WTC11 (cell line): ENCODE data around the gene GSG1L. TPM values are rescaled to one million over a fixed set of nuclear protein-coding genes. Genes with fewer than 3 reads are reported as not detected.

ENCODE experiments used
- ATAC-seq: fragments of 200-7000 bp; cut with Tn5 transposase; 2 replicates; pipeline ENCODE4 v1.10.0; 2021; ENCODE audit warnings: mild to moderate bottlenecking, moderate library complexity
- CTCF ChIA-PET: fragments of 300-600 bp; sonication (Branson Sonifier 250); formaldehyde crosslinking; loops from one replicate; lab custom pipeline; 2021; ENCODE audit warnings: antibody characterized with exemption; lab: Charles Lee
- POLR2A ChIA-PET: fragments of 350-600 bp; sonication (Branson Sonifier 250); formaldehyde crosslinking; loops from one replicate; lab custom pipeline; 2021; ENCODE audit warnings: antibody characterized with exemption; lab: Charles Lee
- DNase-seq: peaks from one replicate; pipeline ENCODE4 v3.0.0; 2021; ENCODE audit warnings: low spot score
- H3K27ac Mint-ChIP-seq: 2 replicates; pipeline ENCODE4 v1.8.0; 2021; ENCODE audit warnings: mixed read lengths
- H3K27me3 Mint-ChIP-seq: 2 replicates; pipeline ENCODE4 v1.8.0; 2021; ENCODE audit warnings: low read depth, mild to moderate bottlenecking, moderate library complexity, mixed read lengths
- H3K36me3 Mint-ChIP-seq: 2 replicates; pipeline ENCODE4 v1.8.0; 2021; ENCODE audit warnings: mixed read lengths
- H3K4me1 Mint-ChIP-seq: 2 replicates; pipeline ENCODE4 v1.8.0; 2022; ENCODE audit warnings: mixed read lengths
- H3K4me3 Mint-ChIP-seq: 2 replicates; pipeline ENCODE4 v1.8.0; 2021; ENCODE audit warnings: mild to moderate bottlenecking, moderate library complexity, mixed read lengths
- H3K9me3 Mint-ChIP-seq: 2 replicates; pipeline ENCODE4 v1.8.0; 2021; ENCODE audit warnings: mixed read lengths
- ATF2 ChIP-seq: sonication (generic); formaldehyde crosslinking; IDR thresholded peaks from 2 replicates; pipeline ENCODE4 v1.8.1; 2022; ENCODE audit warnings: low read depth, missing genetic modification reagents, borderline replicate concordance
- ATF3 ChIP-seq: sonication (generic); formaldehyde crosslinking; conservative IDR thresholded peaks from 2 replicates; pipeline ENCODE4 v1.8.1; 2022; ENCODE audit warnings: mild to moderate bottlenecking, missing genetic modification reagents
- CREB1 ChIP-seq: sonication (generic); formaldehyde crosslinking; IDR thresholded peaks from 2 replicates; pipeline ENCODE4 v1.8.0; 2023; ENCODE audit warnings: mild to moderate bottlenecking, missing genetic modification reagents
- CREM ChIP-seq: sonication (generic); formaldehyde crosslinking; IDR thresholded peaks from 2 replicates; pipeline ENCODE4 v1.8.1; 2022; ENCODE audit warnings: mild to moderate bottlenecking, missing genetic modification reagents, moderate library complexity
- E2F1 ChIP-seq: sonication (generic); formaldehyde crosslinking; IDR thresholded peaks from 2 replicates; pipeline ENCODE4 v1.8.0; 2022; ENCODE audit warnings: mild to moderate bottlenecking, missing genetic modification reagents
- ELF4 ChIP-seq: sonication (generic); formaldehyde crosslinking; IDR thresholded peaks from 2 replicates; pipeline ENCODE4 v1.8.1; 2022; ENCODE audit warnings: low read depth, mild to moderate bottlenecking, moderate library complexity, missing genetic modification reagents
- GABPB1 ChIP-seq: sonication (generic); formaldehyde crosslinking; IDR thresholded peaks from 2 replicates; pipeline ENCODE4 v1.8.1; 2023; ENCODE audit warnings: mild to moderate bottlenecking, missing genetic modification reagents
- GRHL2 ChIP-seq: fragments of 250-450 bp; sonication (Bioruptor Pico); IDR thresholded peaks from 2 replicates; pipeline ENCODE4 v1.8.0; 2022; ENCODE audit warnings: mild to moderate bottlenecking, moderate library complexity; ENCODE audit not compliant: insufficient replicate concordance, severe bottlenecking
- HMGA2 ChIP-seq: fragments of 250-450 bp; sonication (Bioruptor Pico); IDR thresholded peaks from 2 replicates; pipeline ENCODE4 v1.4.0; 2021; ENCODE audit warnings: mild to moderate bottlenecking, moderate library complexity
- JUN ChIP-seq: sonication (generic); formaldehyde crosslinking; IDR thresholded peaks from 2 replicates; pipeline ENCODE4 v1.8.0; 2023; ENCODE audit warnings: mild to moderate bottlenecking, missing genetic modification reagents
- NFATC4 ChIP-seq: fragments of 250-450 bp; sonication (Bioruptor Pico); IDR thresholded peaks from 2 replicates; pipeline ENCODE4 v1.9.0; 2021; ENCODE audit warnings: mild to moderate bottlenecking
- NFE2L1 ChIP-seq: sonication (generic); formaldehyde crosslinking; IDR thresholded peaks from 2 replicates; pipeline ENCODE4 v1.8.1; 2023; ENCODE audit warnings: missing genetic modification reagents
- NFYB ChIP-seq: sonication (generic); formaldehyde crosslinking; conservative IDR thresholded peaks from 2 replicates; pipeline ENCODE4 v1.8.0; 2022; ENCODE audit warnings: low read depth, missing genetic modification reagents
- PRRX2 ChIP-seq: fragments of 250-450 bp; sonication (Bioruptor Pico); IDR thresholded peaks from 2 replicates; pipeline ENCODE4 v1.8.0; 2021; ENCODE audit warnings: mild to moderate bottlenecking
- SMAD4 ChIP-seq: sonication (generic); formaldehyde crosslinking; IDR thresholded peaks from 2 replicates; pipeline ENCODE4 v1.8.0; 2022; ENCODE audit warnings: mild to moderate bottlenecking, missing genetic modification reagents
- TCF7 ChIP-seq: sonication (generic); formaldehyde crosslinking; IDR thresholded peaks from 2 replicates; pipeline ENCODE4 v1.8.0; 2022; ENCODE audit warnings: mild to moderate bottlenecking, low read depth, missing genetic modification reagents, moderate library complexity
- TEAD1 ChIP-seq: sonication (generic); formaldehyde crosslinking; IDR thresholded peaks from 2 replicates; pipeline ENCODE4 v1.8.0; 2022; ENCODE audit warnings: mild to moderate bottlenecking, missing genetic modification reagents
- TP53 ChIP-seq: sonication (generic); formaldehyde crosslinking; IDR thresholded peaks from 2 replicates; pipeline ENCODE4 v1.8.1; 2023; ENCODE audit warnings: mild to moderate bottlenecking, missing genetic modification reagents
- ZNF121 ChIP-seq: sonication (generic); formaldehyde crosslinking; IDR thresholded peaks from 2 replicates; pipeline ENCODE4 v1.8.0; 2023; ENCODE audit warnings: missing genetic modification reagents
- ZNF219 ChIP-seq: sonication (generic); formaldehyde crosslinking; IDR thresholded peaks from 2 replicates; pipeline ENCODE4 v1.8.0; 2023; ENCODE audit warnings: missing genetic modification reagents, mild to moderate bottlenecking, borderline replicate concordance
- ZNF423 ChIP-seq: fragments of 250-450 bp; sonication (Bioruptor Pico); IDR thresholded peaks from 2 replicates; pipeline ENCODE4 v2.1.2; 2022; ENCODE audit warnings: mild to moderate bottlenecking, moderate library complexity
- ZNF425 ChIP-seq: fragments of 250-450 bp; sonication (Bioruptor Pico); conservative IDR thresholded peaks from 2 replicates; pipeline ENCODE4 v1.9.0; 2021; ENCODE audit warnings: mild to moderate bottlenecking
- ZSCAN18 ChIP-seq: fragments of 250-450 bp; sonication (Bioruptor Pico); IDR thresholded peaks from 2 replicates; pipeline ENCODE4 v2.1.2; 2022; ENCODE audit warnings: mild to moderate bottlenecking, moderate library complexity
- total RNA-seq: library from RNA; stranded (reverse); gene quantifications from 3 replicates; pipeline ENCODE4 v1.2.3, GENCODE V29; 2021
- TF ChIP-seq, protein P1 (sequence below): sonication (generic); formaldehyde crosslinking; IDR thresholded peaks from 2 replicates; pipeline ENCODE4 v1.8.1; 2023; ENCODE audit warnings: mild to moderate bottlenecking, missing genetic modification reagents, moderate library complexity
- TF ChIP-seq, protein P2 (sequence below): fragments of 250-450 bp; sonication (Bioruptor Pico); IDR thresholded peaks from 2 replicates; pipeline ENCODE4 v1.8.0; 2021; ENCODE audit warnings: mild to moderate bottlenecking

GSG1L gene
- total RNA-seq, 1 experiment from 2014 or later = 0.28 TPM

- ATAC-seq (no peak), DNase-seq (no peak)
- CTCF ChIA-PET = no interaction called here
- no peak overlapping the region; the same call in 1 of the 2 replicates for H3K27ac Mint-ChIP-seq
- POLR2A ChIA-PET = no interaction called here
- peaks cover 5% of the 10 kb centered on the region for H3K9me3 Mint-ChIP-seq
- no peaks in the 10 kb centered on the region for H3K36me3 Mint-ChIP-seq
- H3K27me3 Mint-ChIP-seq = no peaks in the 10 kb centered on the region
- H3K4me3 Mint-ChIP-seq = no peak overlapping the region
- TF ChIP-seq TEAD1 (CRISPR knock-in tag) (no peak), ZNF219 (CRISPR knock-in tag) (no peak), ZNF423 (no peak), NFE2L1 (no peak), SMAD4 (CRISPR knock-in tag) (no peak), GRHL2 (CRISPR knock-in tag) (no peak), HMGA2 (CRISPR knock-in tag) (no peak), ELF4 (CRISPR knock-in tag) (no peak), ZNF425 (CRISPR knock-in tag) (no peak), NFYB (no peak), ATF3 (CRISPR knock-in tag) (no peak), CREB1 (CRISPR knock-in tag) (no peak), TP53 (CRISPR knock-in tag) (no peak)
- peaks cover 8% of the 10 kb centered on the region for H3K4me1 Mint-ChIP-seq
Observed at GRCh38 chr16:27839419-27839818, 224.1 kb downstream of the GSG1L start.

- ChIA-PET CTCF (interaction anchor here (1.2 kb wide), 1 partner anchor 21 kb away, joined by 3 read pairs; no protein-coding TSS in a partner anchor), POLR2A (no interaction called here)
- Mint-ChIP-seq H3K36me3 (no peaks in the 10 kb centered on the region), H3K27me3 (no peaks in the 10 kb centered on the region), H3K4me3 (no peak overlapping the region), H3K4me1 (peaks cover 3% of the 10 kb centered on the region; the same call in 1 of the 2 replicates), H3K9me3 (peaks cover 5% of the 10 kb centered on the region), H3K27ac (no peak overlapping the region)
- DNase-seq (no peak), ATAC-seq (no peak)
- TF ChIP-seq CREM = no peak
- TF ChIP-seq, protein P1, sequence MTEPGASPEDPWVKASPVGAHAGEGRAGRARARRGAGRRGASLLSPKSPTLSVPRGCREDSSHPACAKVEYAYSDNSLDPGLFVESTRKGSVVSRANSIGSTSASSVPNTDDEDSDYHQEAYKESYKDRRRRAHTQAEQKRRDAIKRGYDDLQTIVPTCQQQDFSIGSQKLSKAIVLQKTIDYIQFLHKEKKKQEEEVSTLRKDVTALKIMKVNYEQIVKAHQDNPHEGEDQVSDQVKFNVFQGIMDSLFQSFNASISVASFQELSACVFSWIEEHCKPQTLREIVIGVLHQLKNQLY = no peak
Observed at GRCh38 chr16:27838536-27839175, 224.9 kb downstream of the GSG1L start.

DNA sequence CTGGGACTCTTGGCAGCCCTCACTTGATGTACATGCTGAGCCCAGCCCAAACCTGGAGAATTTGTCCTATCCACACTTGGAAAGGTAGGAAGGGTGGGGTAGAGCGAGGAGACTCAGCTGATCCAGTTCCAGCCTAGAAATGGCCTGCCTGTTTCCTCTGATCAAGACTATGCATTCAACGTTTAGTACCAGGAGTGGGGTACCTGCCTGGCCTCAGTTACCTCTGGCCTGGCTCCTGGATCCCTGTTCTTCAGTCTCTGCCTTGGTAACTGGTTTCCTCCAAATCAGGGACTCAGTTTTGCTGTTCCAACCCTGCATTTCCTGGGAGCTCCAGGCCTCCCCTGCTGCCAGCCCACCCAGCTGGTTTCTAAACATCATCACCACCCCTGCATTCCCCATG lies 233.5 kb downstream of the GSG1L start:
- Mint-ChIP-seq H3K27ac (no peak overlapping the region), H3K9me3 (peaks cover 26% of the 10 kb centered on the region), H3K4me1 (no peaks in the 10 kb centered on the region), H3K36me3 (peaks cover 10% of the 10 kb centered on the region), H3K27me3 (peaks cover 6% of the 10 kb centered on the region), H3K4me3 (no peak overlapping the region)
- ChIA-PET POLR2A (no interaction called here), CTCF (no interaction called here)
- DNase-seq (no peak), ATAC-seq (no peak)
- TF ChIP-seq, protein P2, sequence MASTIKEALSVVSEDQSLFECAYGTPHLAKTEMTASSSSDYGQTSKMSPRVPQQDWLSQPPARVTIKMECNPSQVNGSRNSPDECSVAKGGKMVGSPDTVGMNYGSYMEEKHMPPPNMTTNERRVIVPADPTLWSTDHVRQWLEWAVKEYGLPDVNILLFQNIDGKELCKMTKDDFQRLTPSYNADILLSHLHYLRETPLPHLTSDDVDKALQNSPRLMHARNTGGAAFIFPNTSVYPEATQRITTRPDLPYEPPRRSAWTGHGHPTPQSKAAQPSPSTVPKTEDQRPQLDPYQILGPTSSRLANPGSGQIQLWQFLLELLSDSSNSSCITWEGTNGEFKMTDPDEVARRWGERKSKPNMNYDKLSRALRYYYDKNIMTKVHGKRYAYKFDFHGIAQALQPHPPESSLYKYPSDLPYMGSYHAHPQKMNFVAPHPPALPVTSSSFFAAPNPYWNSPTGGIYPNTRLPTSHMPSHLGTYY = no peak
- TF ChIP-seq ZNF423 (no peak), E2F1 (CRISPR knock-in tag) (no peak), ATF2 (CRISPR knock-in tag) (no peak), GABPB1 (no peak), TCF7 (no peak), ZNF121 (no peak), SMAD4 (CRISPR knock-in tag) (no peak), PRRX2 (CRISPR knock-in tag) (no peak), NFATC4 (no peak), JUN (no peak), ZSCAN18 (CRISPR knock-in tag) (no peak), ZNF219 (CRISPR knock-in tag) (no peak)
